GM13976 (cell line): Measurements from ENCODE around the gene NTM.

ENCODE experiments used
- DNase-seq: peaks from one replicate; pipeline ENCODE4 v3.0.0; 2012; ENCODE audit warnings: low spot score
- in situ Hi-C: fragments of 300-500 bp; cut with MboI; formaldehyde crosslinking; loops from one replicate; pipeline ENCODE4 v1.12.0; 2022; ENCODE audit warnings: low sequenced_read_pairs, mixed read lengths, inconsistent platforms; ENCODE audit not compliant: unreplicated experiment
- TF ChIP-seq, protein P1 (sequence below): IDR thresholded peaks from 2 replicates; pipeline ENCODE4 v1.5.1; 2012; ENCODE audit warnings: borderline replicate concordance, mild to moderate bottlenecking; ENCODE audit not compliant: insufficient read depth; ENCODE audit errors: extremely low read depth, missing control alignments, control extremely low read depth

The NTM gene

DNA sequence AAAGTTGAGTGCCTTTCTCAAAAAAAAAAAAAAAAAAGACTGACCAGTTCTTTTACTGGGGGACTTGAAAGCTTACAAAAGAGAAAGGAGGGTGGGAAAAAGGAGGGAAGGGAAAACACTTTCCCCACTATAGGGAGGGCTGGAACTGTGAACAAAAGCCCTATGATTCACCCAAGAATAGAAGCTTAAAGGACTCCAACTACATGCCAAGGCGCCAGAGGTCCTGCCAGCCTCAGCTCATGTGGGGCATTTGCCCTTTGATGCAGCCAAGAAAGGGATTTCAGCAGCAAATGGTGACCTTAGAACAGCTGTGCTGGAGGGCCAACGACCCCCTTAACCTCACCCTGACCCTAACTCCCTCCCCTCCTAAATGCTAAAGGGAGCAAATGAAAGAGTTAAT is 160.0 kb downstream of the NTM start:
- TF ChIP-seq, protein P1, sequence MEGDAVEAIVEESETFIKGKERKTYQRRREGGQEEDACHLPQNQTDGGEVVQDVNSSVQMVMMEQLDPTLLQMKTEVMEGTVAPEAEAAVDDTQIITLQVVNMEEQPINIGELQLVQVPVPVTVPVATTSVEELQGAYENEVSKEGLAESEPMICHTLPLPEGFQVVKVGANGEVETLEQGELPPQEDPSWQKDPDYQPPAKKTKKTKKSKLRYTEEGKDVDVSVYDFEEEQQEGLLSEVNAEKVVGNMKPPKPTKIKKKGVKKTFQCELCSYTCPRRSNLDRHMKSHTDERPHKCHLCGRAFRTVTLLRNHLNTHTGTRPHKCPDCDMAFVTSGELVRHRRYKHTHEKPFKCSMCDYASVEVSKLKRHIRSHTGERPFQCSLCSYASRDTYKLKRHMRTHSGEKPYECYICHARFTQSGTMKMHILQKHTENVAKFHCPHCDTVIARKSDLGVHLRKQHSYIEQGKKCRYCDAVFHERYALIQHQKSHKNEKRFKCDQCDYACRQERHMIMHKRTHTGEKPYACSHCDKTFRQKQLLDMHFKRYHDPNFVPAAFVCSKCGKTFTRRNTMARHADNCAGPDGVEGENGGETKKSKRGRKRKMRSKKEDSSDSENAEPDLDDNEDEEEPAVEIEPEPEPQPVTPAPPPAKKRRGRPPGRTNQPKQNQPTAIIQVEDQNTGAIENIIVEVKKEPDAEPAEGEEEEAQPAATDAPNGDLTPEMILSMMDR, result no peak
- DNase-seq, result no peak
- in situ Hi-C loops, result no loop called here

GRCh38 chr11:131533149-131533548 is 162.7 kb downstream of the NTM start:
- in situ Hi-C loops, result no loop called here
- no peak for DNase-seq
- TF ChIP-seq, protein P1, result no peak

GRCh38 chr11:131533998-131534397 is 163.6 kb downstream of the NTM start:
- TF ChIP-seq, protein P1, result no peak
- in situ Hi-C loops, result no loop called here
- no peak for DNase-seq

DNA sequence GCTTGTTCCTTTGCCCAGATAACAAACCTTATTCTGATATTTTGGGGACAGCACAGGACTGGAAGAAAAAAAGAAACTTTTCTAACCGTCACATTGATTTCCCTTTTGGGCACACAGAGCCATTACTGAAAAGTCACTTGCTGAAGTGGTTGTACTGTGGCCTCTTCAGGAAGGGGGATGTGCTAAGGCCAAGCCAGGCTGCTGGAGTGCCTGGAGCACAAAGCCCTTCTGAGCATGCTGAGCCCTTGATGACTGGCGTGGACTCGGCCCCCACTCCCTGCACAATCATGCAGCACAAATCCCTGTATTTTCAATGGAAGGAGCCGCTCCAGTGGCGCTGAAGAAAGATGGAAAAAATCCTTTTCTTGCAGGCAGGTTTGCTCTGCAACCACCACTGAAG is 164.2 kb downstream of the NTM start:
- in situ Hi-C loops, result no loop called here
- no peak for DNase-seq
- TF ChIP-seq, protein P1, result no peak

DNA sequence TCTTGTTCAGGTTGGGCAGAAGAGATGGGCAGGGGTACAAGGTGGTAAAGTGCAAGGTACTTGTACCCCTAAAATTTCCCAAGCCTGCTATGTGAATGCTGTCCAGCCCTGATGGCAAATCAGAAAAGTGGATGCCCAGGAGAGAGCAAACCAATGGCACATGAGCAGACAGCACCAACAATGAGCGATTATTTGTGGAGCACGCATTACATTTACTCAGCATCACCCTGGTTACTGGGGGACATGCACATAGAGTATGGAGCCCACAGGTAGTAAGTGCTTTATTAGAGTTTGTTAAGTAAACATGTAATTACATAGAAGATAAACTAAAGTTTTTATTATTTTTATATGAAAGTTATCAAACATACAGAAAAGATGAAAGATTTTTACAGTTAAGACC is 165.7 kb downstream of the NTM start:
- TF ChIP-seq, protein P1, result no peak
- in situ Hi-C loops, result no loop called here
- no peak for DNase-seq

DNA sequence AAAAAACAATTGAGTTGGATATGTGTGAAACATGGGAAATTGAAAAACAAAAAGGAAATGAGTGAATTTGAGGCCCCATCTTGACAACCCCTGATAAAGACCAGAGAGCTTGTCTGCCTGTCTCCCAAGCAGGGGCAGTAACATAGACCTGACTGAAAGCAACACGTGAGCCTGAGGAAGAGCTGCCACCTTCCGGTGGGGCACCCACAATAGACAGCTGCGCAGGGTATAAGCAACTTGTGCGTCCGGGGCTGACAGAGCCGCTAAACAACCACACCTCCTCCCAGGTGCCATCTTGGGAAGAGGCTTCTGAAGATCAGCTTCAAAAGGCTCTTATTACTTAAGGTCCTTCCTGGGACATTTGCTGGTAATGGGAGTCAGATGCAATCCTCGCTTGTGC is 166.8 kb downstream of the NTM start:
- DNase-seq, result no peak
- TF ChIP-seq, protein P1, result no peak
- in situ Hi-C loops, result no loop called here

DNA sequence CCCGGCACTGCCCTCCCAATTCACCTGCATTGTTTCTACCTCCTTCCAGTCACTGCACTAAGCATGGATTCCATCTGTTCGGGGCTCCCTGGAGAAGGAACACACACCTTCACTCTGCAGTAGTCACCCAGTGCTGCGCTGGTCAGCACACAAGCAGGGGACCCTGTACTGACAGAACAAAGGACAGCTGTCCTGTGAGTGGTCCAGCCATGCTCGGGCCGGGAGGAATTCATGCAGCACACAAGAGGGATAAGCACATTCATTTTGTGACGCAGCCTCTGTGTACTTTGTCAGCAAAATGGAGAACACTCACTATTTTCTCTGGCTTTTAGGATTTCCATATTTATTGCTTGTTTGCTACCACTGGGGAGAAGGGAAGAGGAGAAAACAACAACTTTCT is 167.3 kb downstream of the NTM start:
- DNase-seq, result no peak
- TF ChIP-seq, protein P1, result no peak
- in situ Hi-C loops, result no loop called here
